Sigmoid colon (tissue), 7 donors: ENCODE data around the gene ALDOB. TPM values are rescaled to one million over a fixed set of nuclear protein-coding genes. Genes with fewer than 3 reads are reported as not detected.

Source experiments
- DNase-seq: peaks from one replicate; pipeline ENCODE4 v3.0.0-alpha.2; 2019
- H3K27ac ChIP-seq, 4 donors: fragments of 200-600 bp; sonication (generic); one replicate each; pipeline ENCODE4 v1.5.1; 2016 to 2019; ENCODE audit warnings: mild to moderate bottlenecking in 1 of 4
- H3K27me3 ChIP-seq, 3 donors: fragments of 200-600 bp; sonication (generic); one replicate each; pipeline ENCODE4 v1.5.1; 2019; ENCODE audit warnings: mild to moderate bottlenecking in 1 of 3
- H3K36me3 ChIP-seq, 4 donors: fragments of 200-600 bp; sonication (generic); one replicate each; pipeline ENCODE4 v1.5.1; 2016 to 2019
- H3K4me1 ChIP-seq, 4 donors: fragments of 200-600 bp; sonication (generic); one replicate each; pipeline ENCODE4 v1.5.1; 2017 to 2019
- H3K4me3 ChIP-seq, 4 donors: fragments of 200-600 bp; sonication (generic); one replicate each; pipeline ENCODE4 v1.5.1; 2017 to 2019; ENCODE audit warnings: mild to moderate bottlenecking in 2 of 4, moderate library complexity in 1 of 4
- H3K9me3 ChIP-seq, 4 donors: fragments of 200-600 bp in 3 of 4; sonication (generic) in 3 of 4; one replicate each; pipeline versions ENCODE4 v1.5.1 to v1.6.1; 2013 to 2019
- EP300 ChIP-seq, 4 donors: sonication (generic); formaldehyde crosslinking; IDR thresholded peaks; one replicate each; pipeline ENCODE4 v1.6.1; 2017; ENCODE audit warnings: antibody characterized with exemption in 4 of 4
- POLR2A ChIP-seq, 2 donors: fragments of 450-650 bp; IDR thresholded peaks; one replicate each; pipeline ENCODE4 v1.6.1; 2016; ENCODE audit warnings: antibody characterized with exemption in 2 of 2, mild to moderate bottlenecking in 2 of 2, moderate library complexity in 2 of 2
- POLR2AphosphoS5 ChIP-seq, 4 donors: sonication (generic); formaldehyde crosslinking; IDR thresholded peaks; one replicate each; pipeline ENCODE4 v1.6.1; 2017; ENCODE audit warnings: antibody characterized with exemption in 4 of 4
- WGBS, 2 donors: extraction: QIAGEN DNeasy Blood & Tissue Kit; methylation state at CpG; one replicate each; pipeline ENCODE4 v1.1.7; 2013; 5-methylcytosine and 5-hydroxymethylcytosine counted together
- intact Hi-C: fragments of 100-400 bp; cut with DNase I; formaldehyde crosslinking; loops from one replicate; pipeline ENCODE4 v1.15.1; 2023
- polyA plus RNA-seq, 3 donors: library from polyadenylated mRNA; stranded (reverse); fragments of 200-250 nt; gene quantifications; one replicate each; pipeline ENCODE4 v1.2.3, GENCODE V29; 2013
- total RNA-seq, 4 donors: library from RNA; depleted of rRNA; stranded (reverse); fragments of >200 nt; gene quantifications; one replicate each; pipeline ENCODE4 v1.1.0, GENCODE V29; 2016
- TF ChIP-seq, protein P1 (sequence below), 4 experiments: fragments of 450-650 bp in 3 of 4; fragments of 200-600 bp in 1 of 4; IDR thresholded peaks; one replicate each; pipeline ENCODE4 v1.5.1; 2016 to 2019; ENCODE audit warnings: antibody characterized with exemption in 4 of 4, mild to moderate bottlenecking in 3 of 4, moderate library complexity in 2 of 4
- donor health status: healthy with polysubstance abuse.
- donor health status: Bipolar disorder and iron deficiency.
- donor health status: healthy.

The ALDOB gene
- total and polyA plus RNA-seq, 7 donors: 0.82 to 40.5 (median 1.1) TPM; not detected in 2

DNA sequence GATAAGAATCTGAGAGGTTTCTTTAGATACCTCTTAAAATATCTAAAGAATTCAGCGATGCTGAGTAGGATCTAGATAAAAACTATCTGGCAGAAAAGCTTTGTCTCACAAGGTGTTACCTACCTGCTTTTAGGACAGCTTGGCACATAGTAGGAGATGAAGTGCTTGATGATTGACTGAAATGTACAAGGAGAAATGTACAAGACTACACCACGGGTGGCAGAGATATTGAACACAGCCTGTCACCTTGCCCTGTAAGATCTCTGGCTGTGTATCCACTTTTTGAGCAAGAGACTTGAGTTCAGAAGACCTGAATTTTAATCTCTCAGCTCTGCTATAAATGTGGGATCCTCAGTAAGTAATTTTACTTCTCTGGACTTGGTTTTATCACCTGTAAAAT is 15.7 kb downstream of the ALDOB start:
- peaks cover 0 to 23% (median 2%) of the 10 kb centered on the region in 4 donors for H3K9me3 ChIP-seq

DNA sequence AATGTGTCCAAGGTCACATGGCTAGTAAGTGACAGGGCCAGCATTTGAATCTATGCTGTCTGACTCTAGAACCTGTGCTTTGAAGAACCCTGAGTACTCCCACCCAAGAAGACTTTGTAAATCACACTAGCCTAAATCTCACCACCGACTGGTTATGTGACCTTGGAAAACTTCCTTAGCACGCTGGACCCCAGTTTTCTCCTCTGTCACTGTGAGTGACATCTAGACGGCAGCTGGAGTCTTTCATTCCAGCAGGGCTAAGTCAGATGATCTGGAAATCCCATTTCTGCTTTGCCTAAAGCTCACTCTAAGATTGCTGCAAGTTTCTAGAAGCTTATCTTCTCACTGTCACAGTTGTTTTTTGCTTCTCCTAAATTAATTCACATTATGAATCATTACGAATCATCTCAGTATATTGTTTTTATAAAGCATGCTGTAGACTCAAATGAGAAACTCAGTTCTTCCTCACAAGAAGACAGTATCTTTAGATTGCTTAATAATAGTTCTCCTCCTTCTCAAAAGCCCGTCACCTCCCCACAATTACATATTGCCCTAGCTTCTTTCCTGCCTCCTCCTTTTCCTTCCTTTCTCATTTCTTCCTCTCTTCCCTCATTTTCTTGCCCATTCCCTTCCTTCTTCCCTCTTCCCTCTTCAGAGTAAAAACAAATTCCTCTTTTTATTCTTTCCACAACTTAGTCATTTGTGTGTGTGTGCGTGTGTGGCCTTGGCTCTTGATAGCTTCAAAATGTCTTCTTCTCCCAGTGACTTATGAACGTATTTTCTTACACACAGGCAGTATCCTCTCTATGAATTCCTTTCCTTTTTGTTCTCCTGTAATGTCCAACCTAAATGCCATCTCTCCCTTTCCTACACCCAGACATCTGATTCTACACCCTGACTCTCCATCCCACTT is 16.8 kb downstream of the ALDOB start:
- no peak overlapping the region for H3K4me3 ChIP-seq
- H3K27me3 ChIP-seq: no peaks in the 10 kb centered on the region
- H3K36me3 ChIP-seq: peaks cover 0 to 9% (median 0%) of the 10 kb centered on the region in 4 donors
- no peak for TF ChIP-seq POLR2AphosphoS5 (IDR thresholded peaks at IDR 0.05)
- no peak for TF ChIP-seq POLR2A (IDR thresholded peaks at IDR 0.05)
- TF ChIP-seq EP300 (IDR thresholded peaks at IDR 0.05): no peak
- TF ChIP-seq, protein P1, sequence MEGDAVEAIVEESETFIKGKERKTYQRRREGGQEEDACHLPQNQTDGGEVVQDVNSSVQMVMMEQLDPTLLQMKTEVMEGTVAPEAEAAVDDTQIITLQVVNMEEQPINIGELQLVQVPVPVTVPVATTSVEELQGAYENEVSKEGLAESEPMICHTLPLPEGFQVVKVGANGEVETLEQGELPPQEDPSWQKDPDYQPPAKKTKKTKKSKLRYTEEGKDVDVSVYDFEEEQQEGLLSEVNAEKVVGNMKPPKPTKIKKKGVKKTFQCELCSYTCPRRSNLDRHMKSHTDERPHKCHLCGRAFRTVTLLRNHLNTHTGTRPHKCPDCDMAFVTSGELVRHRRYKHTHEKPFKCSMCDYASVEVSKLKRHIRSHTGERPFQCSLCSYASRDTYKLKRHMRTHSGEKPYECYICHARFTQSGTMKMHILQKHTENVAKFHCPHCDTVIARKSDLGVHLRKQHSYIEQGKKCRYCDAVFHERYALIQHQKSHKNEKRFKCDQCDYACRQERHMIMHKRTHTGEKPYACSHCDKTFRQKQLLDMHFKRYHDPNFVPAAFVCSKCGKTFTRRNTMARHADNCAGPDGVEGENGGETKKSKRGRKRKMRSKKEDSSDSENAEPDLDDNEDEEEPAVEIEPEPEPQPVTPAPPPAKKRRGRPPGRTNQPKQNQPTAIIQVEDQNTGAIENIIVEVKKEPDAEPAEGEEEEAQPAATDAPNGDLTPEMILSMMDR (IDR thresholded peaks at IDR 0.05): no peak
- peaks cover 0 to 31% (median 6%) of the 10 kb centered on the region in 4 donors for H3K9me3 ChIP-seq
- DNase-seq: no peak
- no peaks in the 10 kb centered on the region for H3K4me1 ChIP-seq
- WGBS, 2 donors: 85 to 92% methylated on average over 7 of the region's 7 CpGs
- intact Hi-C loops: no loop called here
- no peak overlapping the region for H3K27ac ChIP-seq

More for the DNA sequence above, 15.7 kb downstream of the ALDOB start:
- TF ChIP-seq POLR2AphosphoS5 (IDR thresholded peaks at IDR 0.05): no peak
- TF ChIP-seq POLR2A (IDR thresholded peaks at IDR 0.05): no peak
- no peak for TF ChIP-seq EP300 (IDR thresholded peaks at IDR 0.05)
- TF ChIP-seq, protein P1 (IDR thresholded peaks at IDR 0.05): no peak
- Histone ChIP-seq H3K4me3 (no peak overlapping the region), H3K36me3 (peaks cover 0 to 8% (median 0%) of the 10 kb centered on the region in 4 donors), H3K27ac (no peak overlapping the region), H3K27me3 (no peaks in the 10 kb centered on the region), H3K4me1 (no peaks in the 10 kb centered on the region)
- 91 to 93% methylated on average over 2 of the region's 2 CpGs for WGBS, 2 donors
- intact Hi-C loops: no loop called here
- DNase-seq: no peak

DNA sequence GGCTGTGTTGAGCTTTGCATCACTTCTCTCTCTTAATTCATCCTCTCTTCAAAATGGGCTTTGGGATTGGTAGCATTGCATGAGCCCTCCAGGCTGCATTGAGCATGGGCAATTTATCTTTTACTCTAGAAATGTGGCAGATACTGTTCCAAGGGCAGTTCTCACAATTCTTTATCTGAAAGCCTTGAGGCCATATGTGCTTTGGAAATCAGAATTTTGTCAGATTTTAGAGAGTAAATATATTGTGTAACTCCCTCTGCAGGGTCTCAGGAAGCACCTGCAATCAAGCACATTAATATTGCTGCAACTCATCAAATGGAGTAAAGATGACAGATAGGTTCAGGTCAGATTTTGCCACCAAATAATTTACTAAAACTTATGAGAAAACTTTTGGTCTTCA is 17.6 kb downstream of the ALDOB start:
- H3K4me1 ChIP-seq: no peaks in the 10 kb centered on the region
- H3K27me3 ChIP-seq: no peaks in the 10 kb centered on the region
- intact Hi-C loops: no loop called here
- no peak for DNase-seq
- peaks cover 0 to 39% (median 11%) of the 10 kb centered on the region in 4 donors for H3K9me3 ChIP-seq
- H3K27ac ChIP-seq: no peak overlapping the region
- H3K4me3 ChIP-seq: no peak overlapping the region
- peaks cover 0 to 9% (median 0%) of the 10 kb centered on the region in 4 donors for H3K36me3 ChIP-seq
- TF ChIP-seq, protein P1 (IDR thresholded peaks at IDR 0.05): no peak
- TF ChIP-seq POLR2A (IDR thresholded peaks at IDR 0.05) (no peak), POLR2AphosphoS5 (IDR thresholded peaks at IDR 0.05) (no peak), EP300 (IDR thresholded peaks at IDR 0.05) (no peak)

DNA sequence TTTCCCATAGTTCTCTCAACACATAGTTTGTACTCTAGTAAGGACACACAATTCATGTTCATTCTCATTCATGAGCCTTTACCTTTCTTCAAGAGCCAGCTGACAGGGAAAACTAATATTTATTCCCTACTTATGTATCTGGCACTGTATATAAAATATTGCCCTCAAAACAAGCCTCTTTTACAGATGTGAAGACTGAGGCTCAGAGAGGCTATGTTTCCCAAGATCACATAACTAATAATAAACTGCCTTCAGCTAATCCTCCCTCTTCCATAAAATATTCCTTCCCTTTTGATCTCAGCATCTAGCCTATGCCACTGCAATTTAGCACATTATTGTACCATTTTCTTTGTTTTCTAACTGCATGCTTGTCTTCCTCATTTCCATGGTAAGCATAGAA is 18.2 kb downstream of the ALDOB start:
- peaks cover 0 to 9% (median 0%) of the 10 kb centered on the region in 4 donors for H3K36me3 ChIP-seq
- H3K27ac ChIP-seq: no peak overlapping the region
- no peak overlapping the region for H3K4me3 ChIP-seq
- no peaks in the 10 kb centered on the region for H3K4me1 ChIP-seq
- H3K9me3 ChIP-seq: peaks cover under 1 to 45% (median 15%) of the 10 kb centered on the region in 4 donors
- intact Hi-C loops: no loop called here
- TF ChIP-seq POLR2AphosphoS5 (IDR thresholded peaks at IDR 0.05): no peak
- TF ChIP-seq, protein P1 (IDR thresholded peaks at IDR 0.05): no peak
- TF ChIP-seq EP300 (IDR thresholded peaks at IDR 0.05): no peak
- DNase-seq: no peak
- no peaks in the 10 kb centered on the region for H3K27me3 ChIP-seq
